HL-60 (cell line): ENCODE data around the gene ENTHD1.

Experiments used
- GABPA ChIP-seq: IDR thresholded peaks from 2 replicates; pipeline ENCODE4 v1.6.1; 2012; ENCODE audit warnings: low read depth
- POLR2AphosphoS5 ChIP-seq: IDR thresholded peaks from 2 replicates; pipeline ENCODE4 v1.6.1; 2012; ENCODE audit warnings: low read depth
- TF ChIP-seq, protein P1 (sequence below): IDR thresholded peaks from one replicate; pipeline ENCODE4 v1.5.1; 2011; ENCODE audit warnings: low read length, control low read depth, inconsistent platforms; ENCODE audit not compliant: insufficient read depth
- TF ChIP-seq, protein P2 (sequence below): IDR thresholded peaks from 2 replicates; pipeline ENCODE4 v1.6.1; 2012; ENCODE audit warnings: low read depth; ENCODE audit not compliant: insufficient replicate concordance

DNA sequence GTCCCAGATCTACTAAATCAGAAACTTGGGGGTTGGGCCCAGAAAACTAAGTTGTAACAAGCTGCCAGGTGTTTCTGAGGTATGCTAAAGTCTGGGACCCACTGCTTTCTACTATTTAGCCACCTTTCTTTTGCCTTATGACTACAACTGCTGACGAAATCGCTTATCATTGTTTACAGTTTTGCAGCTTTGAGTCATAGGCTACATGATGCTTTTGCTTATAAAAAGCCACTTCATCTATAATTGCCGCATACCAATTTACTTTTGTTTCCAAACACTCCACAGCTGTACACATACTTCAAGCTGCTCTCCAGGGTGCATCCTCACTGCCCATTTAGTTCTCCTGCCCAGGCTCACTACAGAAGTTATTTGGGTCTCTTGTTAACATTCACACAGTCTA, 144.7 kb downstream of the ENTHD1 start:
- TF ChIP-seq, protein P1, sequence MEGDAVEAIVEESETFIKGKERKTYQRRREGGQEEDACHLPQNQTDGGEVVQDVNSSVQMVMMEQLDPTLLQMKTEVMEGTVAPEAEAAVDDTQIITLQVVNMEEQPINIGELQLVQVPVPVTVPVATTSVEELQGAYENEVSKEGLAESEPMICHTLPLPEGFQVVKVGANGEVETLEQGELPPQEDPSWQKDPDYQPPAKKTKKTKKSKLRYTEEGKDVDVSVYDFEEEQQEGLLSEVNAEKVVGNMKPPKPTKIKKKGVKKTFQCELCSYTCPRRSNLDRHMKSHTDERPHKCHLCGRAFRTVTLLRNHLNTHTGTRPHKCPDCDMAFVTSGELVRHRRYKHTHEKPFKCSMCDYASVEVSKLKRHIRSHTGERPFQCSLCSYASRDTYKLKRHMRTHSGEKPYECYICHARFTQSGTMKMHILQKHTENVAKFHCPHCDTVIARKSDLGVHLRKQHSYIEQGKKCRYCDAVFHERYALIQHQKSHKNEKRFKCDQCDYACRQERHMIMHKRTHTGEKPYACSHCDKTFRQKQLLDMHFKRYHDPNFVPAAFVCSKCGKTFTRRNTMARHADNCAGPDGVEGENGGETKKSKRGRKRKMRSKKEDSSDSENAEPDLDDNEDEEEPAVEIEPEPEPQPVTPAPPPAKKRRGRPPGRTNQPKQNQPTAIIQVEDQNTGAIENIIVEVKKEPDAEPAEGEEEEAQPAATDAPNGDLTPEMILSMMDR, result no peak
- no peak for TF ChIP-seq POLR2AphosphoS5
- TF ChIP-seq, protein P2, sequence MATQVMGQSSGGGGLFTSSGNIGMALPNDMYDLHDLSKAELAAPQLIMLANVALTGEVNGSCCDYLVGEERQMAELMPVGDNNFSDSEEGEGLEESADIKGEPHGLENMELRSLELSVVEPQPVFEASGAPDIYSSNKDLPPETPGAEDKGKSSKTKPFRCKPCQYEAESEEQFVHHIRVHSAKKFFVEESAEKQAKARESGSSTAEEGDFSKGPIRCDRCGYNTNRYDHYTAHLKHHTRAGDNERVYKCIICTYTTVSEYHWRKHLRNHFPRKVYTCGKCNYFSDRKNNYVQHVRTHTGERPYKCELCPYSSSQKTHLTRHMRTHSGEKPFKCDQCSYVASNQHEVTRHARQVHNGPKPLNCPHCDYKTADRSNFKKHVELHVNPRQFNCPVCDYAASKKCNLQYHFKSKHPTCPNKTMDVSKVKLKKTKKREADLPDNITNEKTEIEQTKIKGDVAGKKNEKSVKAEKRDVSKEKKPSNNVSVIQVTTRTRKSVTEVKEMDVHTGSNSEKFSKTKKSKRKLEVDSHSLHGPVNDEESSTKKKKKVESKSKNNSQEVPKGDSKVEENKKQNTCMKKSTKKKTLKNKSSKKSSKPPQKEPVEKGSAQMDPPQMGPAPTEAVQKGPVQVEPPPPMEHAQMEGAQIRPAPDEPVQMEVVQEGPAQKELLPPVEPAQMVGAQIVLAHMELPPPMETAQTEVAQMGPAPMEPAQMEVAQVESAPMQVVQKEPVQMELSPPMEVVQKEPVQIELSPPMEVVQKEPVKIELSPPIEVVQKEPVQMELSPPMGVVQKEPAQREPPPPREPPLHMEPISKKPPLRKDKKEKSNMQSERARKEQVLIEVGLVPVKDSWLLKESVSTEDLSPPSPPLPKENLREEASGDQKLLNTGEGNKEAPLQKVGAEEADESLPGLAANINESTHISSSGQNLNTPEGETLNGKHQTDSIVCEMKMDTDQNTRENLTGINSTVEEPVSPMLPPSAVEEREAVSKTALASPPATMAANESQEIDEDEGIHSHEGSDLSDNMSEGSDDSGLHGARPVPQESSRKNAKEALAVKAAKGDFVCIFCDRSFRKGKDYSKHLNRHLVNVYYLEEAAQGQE, result no peak
- no peak for TF ChIP-seq GABPA
